Activated CD8-positive, alpha-beta memory T cell treated with anti-CD3 and anti-CD28 coated beads, Interleukin-2, amount 50 U/mL, for 1 hour (primary cell): ENCODE measurements around the gene CELF2.

Source experiments
- DNase-seq: peaks from one replicate; pipeline ENCODE4 v3.0.0-alpha.2; 2020; ENCODE audit errors: extremely low read depth

The CELF2 gene

GRCh38 chr10:11270858-11271179, 253.1 kb downstream of the CELF2 start:
- DNase-seq, result no peak

DNA sequence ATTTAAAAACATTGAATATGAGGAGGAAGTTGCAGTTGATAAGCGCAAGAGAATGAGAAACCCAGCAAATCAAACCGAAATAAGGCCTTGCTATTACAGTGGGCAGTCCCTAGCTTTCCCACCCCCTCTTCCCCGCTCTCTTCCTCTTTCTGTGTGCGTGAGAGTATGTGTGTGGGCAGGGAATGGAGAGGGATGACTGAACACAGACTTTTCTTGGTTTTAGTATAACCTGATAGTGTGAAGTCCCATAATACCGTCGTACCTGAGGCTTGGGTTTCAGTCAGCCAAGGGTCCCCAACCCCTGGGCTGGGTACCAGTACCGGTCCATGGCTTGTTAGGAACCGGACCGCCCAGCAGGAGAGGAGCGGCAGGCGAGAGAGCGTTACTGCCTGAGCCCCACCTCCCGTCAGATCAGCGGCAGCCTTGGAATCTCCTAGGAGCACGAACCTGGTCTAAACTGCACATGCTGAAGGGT, 255.3 kb downstream of the CELF2 start:
- DNase-seq, result no peak

GRCh38 chr10:11274452-11274851, 256.8 kb downstream of the CELF2 start:
- no peak for DNase-seq

DNA sequence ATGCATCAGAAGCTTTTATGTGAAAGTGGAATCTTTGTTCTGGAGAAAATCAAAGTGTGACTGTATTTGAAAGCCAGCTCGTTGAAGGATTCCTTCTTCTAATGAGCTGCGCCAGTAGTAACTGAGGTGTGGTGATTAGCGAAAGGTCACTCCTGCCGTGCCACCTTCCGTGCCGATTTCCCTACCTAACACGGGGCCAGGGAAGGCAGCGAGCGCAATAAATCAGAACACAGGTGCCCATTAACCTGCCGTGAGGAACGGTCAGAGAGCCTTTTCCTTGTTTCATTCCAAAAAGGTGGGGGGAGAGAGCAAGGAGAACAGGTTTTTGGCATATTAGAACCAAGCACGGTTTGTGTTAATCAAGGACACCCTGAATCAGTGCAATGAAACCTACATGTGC, 258.0 kb downstream of the CELF2 start:
- DNase-seq, result no peak

DNA sequence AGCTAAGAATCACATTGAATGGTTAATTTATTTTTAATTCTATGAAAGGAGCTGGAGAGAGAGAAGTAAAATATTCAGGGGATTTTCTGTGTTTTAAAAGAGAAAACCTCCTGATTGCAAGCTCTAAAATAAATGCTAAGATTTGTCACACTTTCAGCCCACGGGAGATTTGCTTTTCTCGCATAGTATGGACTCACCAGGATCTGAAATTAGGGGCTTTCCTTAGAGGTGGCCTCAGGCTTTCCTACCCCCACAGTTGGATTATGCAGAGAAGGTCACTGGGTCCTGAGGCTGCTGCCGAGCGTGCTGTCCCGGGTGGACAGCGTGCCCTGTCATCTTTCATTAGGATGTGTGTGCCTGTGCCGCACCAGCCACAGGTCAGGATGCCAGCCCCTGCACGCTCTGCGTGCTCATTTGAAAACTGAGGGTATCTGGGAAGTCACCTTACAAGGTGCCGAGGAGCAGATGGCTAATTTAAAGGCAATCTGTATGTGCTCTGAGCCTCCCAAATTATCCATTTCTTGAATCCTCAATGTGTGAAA, 258.8 kb downstream of the CELF2 start:
- DNase-seq, result no peak

GRCh38 chr10:11279314-11279713, 261.6 kb downstream of the CELF2 start:
- no peak for DNase-seq

- no peak for DNase-seq
Observed at GRCh38 chr10:11280187-11280932, 262.7 kb downstream of the CELF2 start.

DNA sequence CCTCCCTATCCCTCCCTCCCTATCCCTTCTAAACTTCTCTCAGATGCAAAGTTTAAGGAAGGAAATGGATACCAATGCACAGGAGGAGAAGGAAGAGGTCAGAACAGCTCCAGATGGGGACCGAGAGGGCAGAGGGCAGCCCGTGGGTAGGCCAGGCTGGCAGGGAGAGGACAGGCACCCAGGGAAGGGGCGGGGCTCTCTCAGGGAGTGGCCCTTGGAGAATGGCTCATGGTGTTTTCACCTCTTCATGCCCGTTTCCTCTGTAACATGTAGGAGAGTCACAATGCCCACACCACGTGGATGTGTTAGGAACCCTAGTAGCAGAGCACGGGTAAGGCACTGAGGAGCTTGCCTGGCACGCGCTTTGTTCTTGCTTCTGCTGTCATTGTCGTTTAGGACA, 264.5 kb downstream of the CELF2 start:
- DNase-seq, result no peak

- DNase-seq, result no peak
Observed at GRCh38 chr10:11282661-11283060, 265.0 kb downstream of the CELF2 start.

- no peak for DNase-seq
Observed at GRCh38 chr10:11284291-11285085, 266.8 kb downstream of the CELF2 start.

DNA sequence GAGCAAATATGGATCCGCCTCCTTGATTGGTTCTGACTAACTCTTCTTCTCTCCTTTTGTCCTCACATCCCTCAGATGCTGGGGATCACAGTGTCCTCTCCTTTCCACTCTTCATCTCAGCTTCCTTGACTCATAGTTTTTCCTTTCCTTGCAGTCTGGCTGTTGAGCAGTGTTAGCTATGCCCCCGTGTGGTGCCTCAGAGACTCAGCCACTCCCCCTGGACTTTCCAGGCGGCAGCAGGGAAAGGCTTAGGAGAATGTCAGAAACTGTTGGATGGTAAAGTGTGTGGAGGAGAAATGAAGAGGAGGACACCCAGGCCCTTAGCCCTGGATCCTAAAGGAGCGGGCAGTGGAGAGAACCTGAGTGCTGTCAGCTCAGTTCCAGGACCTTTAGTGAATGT, 267.5 kb downstream of the CELF2 start:
- no peak for DNase-seq

GRCh38 chr10:11286261-11286852, 268.7 kb downstream of the CELF2 start:
- no peak for DNase-seq

DNA sequence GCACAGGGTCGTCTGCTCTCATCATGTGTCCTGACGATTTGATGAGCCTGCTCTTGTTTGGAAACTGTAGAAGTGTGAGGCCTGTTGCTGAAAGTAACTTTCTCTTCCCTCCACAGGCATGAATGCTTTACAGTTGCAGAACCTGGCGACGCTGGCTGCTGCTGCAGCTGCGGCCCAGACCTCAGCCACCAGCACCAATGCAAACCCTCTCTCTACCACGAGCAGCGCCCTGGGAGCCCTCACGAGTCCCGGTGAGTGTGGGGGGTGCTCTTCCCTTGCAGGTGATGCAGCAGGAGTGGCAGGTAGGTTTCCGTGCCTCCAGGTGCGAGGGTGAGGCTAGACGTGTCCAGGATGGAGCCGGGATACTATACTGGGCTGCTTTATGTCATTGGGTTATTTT, 270.6 kb downstream of the CELF2 start:
- no peak for DNase-seq

- no peak for DNase-seq
Observed at GRCh38 chr10:11290156-11290890, 272.7 kb downstream of the CELF2 start.

- DNase-seq, result no peak
Observed at GRCh38 chr10:11292576-11293302, 275.1 kb downstream of the CELF2 start.

GRCh38 chr10:11293332-11293731, 275.7 kb downstream of the CELF2 start:
- DNase-seq, result no peak

GRCh38 chr10:11294831-11295450, 277.3 kb downstream of the CELF2 start:
- no peak for DNase-seq

DNA sequence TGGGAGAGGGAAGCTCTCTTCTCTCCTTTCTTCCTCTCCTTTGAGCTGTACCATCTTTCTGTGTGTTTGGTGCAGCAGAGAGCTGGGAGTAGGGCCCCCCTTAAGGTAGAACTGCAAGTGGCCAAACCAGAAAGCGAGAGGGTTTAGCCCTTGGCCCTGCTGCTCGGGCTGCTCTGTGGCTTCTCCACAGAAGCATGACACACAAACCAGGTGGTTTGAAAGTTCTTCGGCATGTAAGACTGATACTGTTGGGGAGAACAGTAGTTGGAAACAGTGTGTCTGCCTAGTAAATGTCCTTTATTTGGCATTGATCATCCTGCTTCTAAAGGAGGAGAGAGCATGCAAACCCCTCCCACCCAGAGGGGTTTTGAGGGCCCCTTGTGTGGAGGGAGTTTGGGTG, 277.8 kb downstream of the CELF2 start:
- no peak for DNase-seq

GRCh38 chr10:11297136-11297535, 279.5 kb downstream of the CELF2 start:
- no peak for DNase-seq

- no peak for DNase-seq
Observed at GRCh38 chr10:11298116-11298515, 280.4 kb downstream of the CELF2 start.

DNA sequence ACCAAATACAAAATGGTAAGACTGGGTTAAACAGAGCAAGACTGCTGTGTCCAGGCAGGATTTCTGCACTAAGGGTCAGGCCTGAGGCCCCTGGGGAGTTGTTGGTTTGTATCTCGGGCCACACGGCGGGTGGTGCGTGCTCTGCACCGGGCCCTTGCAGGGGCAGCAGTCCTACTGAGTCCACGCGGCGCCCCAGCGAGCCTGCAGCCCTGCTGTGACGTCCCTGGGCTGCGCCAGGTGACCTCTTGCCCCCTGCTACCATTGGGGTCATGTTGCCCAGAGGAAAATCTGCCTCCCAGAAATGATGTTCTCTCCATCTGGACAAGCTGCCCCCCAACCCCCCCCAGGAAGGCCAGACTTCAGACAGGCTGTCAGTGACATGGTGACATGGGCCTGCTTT, 281.5 kb downstream of the CELF2 start:
- no peak for DNase-seq
